ENCODE measurements around the gene FAM107A.
"Not testable (repeated sequence)": the region's sequence is repeated elsewhere in the genome, so short reads cannot be mapped to it uniquely, and the experiment has no call there.

FAM107A gene

DNA sequence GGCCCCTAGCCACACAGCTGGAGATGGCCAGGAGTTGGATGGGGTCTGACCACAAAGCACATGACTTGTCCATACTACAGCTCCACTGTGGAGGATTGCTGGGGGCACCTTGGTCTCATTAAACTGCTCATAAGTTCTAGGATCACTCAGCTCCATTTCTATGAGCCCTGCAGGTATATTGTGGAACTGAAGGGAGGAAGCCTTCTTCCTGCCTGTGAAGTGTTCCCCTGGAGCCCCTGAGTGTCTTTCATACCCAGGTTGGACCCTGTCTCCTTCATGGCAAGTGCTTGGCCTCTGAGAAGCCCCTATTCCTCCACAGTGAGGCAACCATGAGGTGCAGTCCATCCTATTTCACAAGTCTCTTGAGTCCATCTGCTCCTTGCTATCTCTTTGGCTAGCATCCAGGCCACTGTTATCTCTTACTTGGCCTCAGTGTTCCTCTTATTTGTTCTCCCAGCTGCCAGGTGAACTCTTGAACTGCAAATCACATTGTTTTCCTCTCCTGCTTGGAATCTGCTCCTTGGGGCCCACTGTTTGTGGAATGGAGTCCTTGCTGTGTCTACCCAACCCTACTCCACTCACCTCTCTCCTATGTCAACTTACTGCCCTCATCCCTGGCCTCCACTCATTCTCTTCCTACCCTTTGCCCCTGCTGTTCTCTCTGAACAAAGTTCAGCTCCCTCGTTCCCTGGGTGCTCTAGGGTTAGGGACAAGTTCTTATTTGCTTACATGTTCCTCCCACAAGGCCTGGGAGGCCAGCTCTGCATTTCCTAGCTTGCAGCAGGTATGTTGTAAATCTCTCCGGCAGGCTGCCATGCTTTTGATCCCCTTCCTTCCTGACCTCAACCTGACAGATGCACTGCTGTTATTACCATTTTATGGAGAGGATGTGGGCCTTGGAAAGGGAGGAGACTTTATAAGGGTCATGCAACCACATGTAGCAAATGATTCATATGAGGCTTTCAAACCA, 41.4 kb downstream of the FAM107A start:
- no peak for FAIRE-seq

DNA sequence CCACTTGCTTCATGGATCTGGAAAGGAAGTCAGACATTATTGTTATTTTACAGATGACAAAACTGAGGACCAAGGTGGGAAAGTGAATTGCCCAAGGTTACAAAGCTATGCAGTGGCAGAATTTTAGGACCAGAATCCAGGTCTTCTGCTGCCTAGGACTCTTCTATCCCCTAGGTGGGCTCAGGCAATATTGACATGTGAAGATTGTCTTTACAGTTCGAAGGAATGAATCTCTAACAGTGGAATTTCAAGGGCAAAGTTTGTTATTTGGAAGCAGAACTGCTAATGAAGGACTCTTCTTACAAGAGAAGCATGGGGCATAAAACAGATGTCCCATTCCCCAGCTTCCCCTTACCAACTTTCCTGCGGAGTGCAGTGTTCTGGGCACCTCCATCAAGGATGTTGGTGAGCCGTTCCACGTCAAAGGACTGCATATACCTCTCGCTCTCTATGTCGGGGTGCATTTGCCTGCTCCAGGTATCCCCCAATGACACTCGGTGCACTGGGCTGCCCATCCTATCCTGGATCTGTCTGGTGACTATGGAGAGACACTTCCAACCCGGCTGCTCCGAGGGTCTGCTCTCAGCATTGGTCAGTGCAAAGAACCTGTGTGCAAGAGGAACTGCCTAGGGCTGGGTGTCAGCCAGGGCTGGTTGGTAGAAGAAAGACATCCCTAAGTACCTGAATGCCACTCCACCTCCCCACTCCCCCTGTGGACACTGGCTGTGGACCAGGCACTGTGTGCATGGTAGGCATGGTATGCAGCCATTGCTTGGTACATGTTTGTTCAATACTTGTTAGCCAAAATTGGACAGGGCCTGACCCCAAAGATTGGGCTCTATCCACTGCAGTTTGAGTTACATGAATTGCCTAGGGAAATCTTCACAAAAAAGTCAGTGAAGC, 42.3 kb downstream of the FAM107A start:
- no peak for FAIRE-seq

DNA sequence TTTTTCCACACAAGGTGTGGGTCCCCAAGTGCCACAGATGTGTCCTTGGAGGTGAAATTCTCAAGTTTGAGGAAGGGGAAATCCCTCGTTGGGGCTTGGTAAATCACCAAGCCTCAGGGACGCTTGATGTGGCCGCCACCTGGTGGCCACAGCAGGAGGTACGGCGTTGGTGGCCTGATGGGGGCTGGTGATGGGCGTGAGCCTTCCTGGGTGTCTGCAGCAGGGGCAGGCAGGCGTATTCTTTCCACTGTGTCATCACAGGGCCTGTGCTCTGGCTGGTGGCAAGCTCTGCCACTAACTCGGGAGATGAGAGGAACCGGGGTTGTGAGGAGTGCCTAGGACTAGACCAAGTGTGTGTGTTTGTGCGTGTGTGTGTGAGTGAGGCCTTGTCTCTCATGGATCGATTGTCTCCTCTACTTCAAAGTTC, 44.4 kb downstream of the FAM107A start:
- peak; percentile 62 for FAIRE-seq

DNA sequence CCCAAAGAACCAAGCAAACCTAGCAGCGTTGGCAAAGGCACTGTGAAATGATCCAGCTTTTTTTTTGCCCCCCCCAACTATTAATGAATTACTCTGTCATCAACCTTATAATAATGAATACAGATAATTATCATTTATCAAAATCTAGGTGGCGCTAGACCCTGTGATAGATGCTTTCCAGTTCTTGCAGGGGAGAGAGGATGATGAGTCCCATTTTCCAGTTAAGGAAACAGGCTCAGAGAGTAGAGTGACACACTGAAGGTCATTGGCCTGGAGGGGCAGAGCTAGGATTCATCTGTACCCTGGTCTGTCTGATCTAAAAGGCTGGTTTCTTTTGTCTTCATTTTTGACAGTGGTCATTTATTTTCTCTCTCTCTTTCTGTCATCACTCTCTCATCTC, 45.2 kb downstream of the FAM107A start:
- FAIRE-seq: no peak

DNA sequence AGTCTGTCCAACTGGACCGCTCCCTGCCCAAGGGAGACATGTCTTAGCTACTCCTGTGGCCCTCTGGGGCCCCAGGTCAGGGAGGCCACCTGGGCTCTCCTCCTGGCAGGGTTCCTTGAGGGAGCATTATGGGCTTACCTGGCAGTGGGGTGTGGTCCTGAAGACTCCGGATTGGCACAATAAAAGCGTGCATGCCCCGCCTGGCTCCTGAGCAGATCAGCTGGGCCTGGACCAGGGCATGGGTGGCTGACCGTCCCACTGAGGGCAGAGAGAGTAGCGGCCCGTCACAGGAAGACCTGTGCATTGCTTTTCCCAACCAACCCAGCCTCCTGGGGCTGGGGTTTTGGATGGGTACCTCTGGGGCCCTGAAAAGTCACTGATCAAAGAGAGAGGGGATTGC, 45.6 kb downstream of the FAM107A start:
- FAIRE-seq: no peak

DNA sequence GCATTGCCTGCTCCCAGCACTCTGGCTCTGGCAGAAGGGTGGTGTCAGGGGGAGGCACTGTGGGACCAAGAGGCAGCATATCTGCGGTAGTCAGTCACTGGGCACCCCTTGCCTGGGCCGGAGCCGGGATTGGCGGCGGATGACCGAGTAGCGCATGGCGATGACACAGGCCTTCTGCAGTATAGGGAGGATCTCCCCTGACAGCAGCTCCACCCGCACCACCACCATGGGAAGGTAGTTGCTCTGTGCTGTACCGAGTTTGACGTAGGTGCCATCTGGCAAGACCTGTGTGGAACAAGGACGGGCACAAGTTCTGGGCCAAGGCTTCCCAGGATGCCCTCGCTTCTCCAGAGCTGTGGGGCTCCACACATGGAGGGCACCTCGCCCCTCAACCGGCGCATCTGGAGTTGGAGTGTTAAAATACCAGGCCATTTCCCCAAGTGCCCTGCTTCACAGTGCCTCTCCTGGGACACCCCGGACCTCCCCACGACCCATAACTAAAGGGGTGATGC, 46.8 kb downstream of the FAM107A start:
- no peak for FAIRE-seq

DNA sequence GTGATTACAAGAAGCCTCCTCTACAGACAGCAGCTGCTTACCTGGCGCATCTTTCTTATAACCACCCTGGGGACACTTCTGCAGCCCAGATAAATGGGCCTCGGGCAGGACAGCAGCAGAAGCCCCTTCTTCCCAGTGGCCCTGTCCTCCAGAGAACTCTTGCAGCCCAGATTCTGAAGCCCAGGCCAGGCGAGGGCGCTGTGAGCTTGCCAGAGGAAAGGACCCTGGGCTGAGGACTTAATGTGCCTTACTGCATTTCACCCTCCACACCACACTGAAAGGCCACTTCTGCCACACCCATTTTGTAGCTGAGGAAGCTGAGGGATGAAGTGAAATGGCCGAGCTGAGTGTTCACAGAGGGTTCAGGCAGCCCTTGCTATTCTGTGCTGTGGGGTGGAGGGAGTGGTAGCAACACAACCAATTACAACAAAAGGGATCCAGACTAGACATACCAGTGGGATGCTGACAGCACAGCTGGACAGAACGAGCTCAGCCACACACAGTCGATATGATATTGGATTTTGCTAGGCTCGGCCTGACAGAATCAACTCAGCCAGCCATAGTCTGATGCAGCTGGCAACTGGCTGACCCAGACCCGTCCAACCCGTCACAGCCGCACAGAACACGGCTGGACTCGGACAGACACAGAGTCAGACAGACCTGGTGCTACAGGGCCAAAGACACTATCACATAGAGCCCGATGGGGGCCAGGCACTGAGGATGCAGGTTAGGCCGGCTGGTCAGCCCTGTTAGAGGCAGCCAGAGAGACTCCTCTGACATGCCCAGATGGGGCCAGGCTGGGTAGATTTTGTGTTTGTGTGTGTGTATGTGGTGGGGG, 47.5 kb downstream of the FAM107A start:
- peak; percentile 40 for FAIRE-seq

DNA sequence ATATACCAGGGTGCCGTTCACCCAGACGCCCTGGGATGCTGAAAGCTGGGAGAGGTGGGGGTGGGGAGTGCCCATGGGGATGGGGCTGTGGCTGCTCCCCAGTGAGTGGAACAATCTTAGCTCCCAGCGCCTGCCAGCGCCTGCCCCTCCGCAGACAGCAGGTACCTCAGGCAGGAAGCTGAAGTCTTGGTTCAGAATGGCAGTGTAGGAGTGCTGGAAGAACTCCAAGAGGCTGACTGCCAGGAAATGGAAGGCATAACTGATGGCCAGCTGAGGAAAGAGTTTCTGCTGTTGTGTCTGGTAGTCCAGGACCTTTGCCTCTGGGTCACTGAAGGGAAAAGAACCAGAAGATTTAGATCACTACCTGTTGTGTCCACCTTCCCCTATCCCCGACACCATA, 48.6 kb downstream of the FAM107A start:
- FAIRE-seq: no peak

DNA sequence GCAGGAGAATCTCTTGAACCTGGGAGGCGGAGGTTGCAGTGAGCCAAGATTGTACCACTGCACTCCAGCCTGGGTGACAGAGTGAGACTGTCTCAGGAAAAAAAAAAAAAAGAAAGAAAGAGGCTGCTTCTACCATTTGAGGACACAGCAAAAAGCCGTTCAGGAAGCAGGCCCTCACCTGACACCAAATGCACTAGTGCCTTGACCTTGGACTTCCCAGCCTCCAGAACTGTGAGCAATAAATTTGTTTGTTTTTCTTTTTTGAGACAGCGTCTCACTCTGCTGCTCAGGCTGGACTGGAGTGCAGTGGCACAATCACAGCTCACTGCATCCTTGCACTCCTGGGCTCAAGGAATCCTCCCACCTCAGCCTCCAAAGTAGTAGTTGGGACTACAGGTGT, 49.8 kb downstream of the FAM107A start:
- FAIRE-seq: not testable (repeated sequence)

DNA sequence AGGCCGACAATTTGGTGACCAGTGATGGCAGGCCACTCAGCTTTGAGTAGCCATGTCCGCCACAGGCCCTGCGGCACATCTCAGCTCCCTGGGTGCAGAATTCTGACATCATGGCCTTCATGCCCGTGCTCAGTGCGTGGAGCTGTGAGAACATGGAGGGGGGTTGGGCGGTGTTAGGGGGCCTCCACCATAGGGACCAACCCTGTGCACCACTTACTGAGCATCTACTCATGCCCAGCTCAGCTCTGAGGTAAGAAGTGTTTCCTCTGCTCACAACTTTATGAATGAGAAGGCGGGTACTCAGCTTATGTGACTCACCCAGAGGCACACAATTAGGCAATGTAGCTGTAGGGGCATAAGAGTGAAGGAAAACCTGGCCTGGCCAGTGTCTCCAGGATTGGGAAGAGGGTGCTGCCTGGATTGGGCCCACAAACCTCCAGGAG, 50.7 kb downstream of the FAM107A start:
- peak; percentile 77 for FAIRE-seq

DNA sequence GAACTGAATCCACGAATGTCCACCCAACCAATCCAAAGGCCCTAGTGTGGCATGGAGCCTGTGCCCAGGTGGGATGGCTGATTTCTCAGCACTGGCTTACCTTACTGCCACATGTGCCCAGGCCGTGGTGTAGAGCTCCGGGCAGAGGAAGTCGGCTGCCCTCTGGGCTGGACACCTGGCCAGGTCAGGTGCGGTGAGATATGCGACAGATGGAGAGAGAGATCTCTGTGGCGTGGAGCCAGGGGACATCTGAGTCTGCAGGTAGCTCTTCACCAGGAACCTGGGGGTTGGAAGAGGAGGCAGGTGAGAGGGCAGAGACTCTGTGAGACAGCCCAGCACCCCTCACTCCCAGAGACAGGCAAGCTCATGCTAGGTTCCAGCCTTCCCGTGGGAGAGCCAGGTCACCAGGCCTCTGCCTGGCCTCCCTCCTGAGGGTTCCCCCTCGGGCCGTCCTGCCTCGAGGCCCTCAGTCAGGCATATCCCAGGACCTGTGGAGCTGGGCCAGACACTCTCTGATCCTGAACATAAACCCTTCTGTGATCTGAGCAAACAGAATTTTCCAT, 52.8 kb downstream of the FAM107A start:
- FAIRE-seq: no peak

DNA sequence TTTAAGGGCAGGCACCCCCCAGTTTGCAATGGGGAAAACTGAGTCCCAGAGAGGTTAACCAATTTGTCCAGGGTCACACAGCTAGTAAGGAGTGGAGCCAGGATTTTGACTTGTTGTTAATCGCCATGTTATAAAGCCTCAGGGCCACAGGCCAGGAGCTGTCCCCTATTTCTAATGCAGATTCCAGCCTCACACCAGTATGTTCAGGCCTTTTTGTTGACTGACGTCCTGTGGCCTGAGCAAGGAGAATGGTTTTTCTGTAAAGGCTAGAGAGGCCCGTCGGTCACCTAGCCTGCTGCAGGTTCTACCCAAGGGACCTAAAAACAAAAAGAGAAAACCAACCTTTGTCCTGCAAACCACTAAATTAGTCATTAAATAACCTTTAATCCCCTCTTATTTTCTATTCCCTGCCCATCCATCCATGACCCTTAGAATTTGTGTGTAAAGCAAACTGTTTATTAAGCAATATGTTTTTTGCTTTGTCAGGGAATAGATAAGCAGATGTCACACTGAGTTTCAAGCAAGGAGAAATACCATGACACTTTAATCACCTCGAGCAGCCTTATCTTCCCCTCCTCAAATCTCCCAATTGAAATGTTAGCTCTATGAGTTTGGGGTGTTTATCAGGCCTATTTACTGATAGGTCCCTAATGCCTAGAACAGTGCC, 54.3 kb downstream of the FAM107A start:
- FAIRE-seq: no peak

DNA sequence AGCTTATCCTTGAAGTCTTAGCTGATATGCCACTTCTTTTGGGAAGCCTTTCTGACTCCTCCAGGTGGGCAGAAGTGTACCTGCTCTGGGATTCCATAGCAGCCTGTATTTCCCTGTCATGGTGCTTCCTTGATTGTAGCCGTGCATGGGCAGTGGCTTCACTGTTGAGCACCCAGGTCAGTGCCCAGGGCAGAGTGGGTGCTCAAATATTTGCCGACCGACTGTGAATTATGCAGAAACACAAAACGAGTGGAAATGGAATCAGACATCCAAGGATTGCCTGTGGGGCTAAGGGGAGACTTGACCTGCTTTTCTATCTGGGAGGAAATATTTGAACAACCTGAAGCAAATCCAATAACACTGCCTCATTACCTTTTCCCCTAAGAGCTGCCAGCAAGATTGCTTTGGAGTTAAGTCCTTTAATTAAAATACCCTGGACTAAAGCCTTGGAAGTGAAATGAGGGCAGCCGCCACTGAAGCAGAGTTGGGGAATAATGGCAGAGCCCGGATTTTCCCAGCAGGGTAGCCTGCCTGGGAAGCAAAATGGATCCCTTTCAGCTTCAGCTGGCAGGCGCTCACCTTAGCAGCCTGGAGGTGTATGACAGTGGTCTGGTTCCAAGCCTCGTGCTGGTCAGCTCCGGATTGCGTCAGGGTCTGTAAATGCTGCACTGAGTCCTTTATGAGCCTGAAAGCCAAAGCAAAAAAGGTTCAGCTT, 55.1 kb downstream of the FAM107A start:
- FAIRE-seq: peak; percentile 83

DNA sequence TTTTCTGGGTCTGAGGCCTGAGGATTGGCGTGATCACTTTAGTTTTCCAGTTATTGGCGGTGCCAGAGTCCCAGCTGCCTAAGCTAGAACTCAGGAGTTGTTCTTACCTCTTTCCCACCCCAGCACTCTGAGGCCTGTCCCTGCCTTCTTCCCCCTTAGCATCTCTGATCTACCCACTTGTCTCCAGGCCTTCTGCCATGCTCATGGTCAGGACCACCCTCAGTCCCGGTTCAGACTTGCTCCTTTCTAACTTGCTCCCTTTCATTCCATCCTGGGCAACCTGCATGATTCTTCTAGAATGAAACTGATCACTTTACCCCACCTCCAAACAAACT, 55.9 kb downstream of the FAM107A start:
- FAIRE-seq: no peak

DNA sequence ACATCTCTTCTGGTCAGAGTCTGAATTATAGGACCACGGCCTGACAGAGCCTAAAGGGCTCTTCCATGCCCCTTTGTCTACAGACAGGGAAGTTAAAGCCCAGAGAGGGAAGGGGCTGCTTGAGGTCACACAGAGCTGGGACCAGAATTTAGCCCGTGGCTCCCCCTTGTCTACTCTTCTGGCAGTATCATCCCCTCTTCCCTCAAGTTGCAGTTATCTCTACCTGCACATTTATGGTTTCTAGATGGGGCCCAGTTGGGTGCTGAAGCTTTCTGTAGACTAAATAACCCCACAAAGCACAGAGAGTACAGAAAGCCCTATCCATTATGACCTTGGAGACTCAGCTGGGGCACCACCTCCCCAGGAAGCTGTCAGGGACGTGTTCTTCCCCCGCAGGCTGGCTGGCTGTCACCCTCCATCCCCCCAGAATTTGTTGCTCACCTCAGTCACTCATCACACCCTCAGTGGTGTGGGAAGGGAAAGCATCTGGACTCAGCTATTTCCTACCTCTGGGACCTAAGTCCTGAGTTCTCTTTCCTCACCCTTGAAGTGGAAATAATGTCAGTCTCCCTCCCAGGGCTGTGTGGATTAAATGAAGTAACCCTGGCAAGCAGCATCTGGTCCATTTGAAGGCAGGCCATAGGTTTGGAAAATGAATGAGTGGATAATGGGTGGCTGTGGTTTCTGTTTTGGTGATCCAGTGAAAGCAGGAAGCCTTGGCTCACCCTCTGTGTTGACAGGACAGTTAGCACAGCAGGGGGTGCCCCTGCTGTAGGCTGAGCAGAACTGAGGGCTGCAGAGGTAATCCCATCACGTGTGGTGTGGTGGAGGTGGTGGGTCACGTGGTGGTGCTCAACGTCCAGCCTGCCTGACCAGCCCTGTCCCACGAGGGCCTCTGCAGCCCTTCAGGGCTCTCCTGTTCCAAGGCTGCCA, 56.5 kb downstream of the FAM107A start:
- FAIRE-seq: no peak

DNA sequence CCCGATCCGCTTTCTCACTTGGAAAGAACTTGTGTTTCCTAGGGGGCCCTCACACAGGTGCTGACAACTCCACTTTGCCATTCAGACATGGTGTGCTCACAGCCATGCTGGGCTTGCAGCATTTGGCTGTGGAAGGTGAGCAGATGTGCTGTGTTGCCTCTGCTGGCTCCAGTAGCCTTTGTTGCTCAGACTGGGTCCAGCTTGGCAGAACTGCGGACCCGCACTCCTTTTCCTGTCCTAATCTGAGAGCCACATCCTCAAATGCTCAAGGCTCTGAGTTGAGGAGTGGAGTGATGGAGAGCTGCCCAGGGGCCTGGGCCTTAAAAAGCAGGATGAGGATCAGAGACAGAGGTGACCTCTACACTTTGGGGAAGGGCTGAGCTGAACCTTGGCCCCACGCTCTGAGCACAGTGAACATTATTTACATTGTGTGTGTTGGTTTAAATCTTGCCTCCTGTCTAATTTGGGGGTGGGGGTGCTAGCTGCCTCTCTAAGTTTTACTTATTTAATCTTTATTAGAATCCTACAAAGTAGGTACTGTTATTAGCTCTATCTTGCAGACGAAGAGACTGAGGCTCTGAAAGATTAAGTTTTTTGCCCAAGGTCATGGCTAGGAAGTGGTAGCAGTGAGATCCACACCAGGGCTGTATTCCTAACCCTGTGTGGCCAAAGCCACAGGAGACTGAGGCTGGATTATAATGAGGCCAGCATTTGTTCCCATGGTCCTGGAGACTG, 57.4 kb downstream of the FAM107A start:
- no peak for FAIRE-seq

DNA sequence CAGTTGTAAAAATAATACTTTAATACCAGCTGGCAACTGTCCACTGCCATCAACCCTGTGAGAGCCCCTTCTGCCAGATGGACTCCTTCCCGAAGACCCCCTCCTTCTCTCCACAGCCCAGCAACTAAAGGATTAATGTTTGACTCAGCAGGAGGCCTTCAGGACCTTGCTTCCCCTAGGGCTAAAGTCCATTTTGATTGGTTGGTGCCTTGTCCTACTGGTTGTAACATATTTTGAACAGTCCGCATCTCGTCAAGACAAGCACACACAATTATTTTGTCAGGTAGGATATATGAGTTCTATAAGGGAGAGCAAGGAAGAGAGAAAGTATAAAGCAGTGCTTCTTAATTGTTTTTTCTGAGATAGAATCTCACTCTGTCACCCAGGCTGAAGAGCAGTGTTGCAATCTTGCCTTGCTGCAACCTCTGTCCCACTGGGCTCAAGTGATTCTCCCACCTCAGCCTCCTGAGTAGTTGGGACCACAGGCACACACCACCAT, 58.9 kb downstream of the FAM107A start:
- FAIRE-seq: no peak

DNA sequence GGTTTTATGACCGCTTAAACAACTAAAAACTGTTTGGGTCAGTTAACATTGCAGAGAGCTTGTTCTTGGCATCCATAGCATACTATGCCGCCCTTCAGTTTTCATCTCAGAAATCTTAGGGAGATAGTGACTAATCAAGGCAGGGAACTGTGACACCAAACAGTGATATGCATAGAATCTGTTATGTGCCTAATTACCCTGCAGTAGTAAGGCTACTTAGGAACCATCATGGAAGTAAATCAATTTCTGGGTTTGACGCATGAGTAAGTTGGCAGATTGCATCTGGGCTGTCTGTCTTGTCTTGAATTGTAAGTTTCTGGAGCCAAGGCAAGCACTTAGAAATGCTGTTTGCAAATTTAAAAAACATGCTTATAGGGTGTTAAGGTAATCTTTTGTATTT, 62.8 kb downstream of the FAM107A start:
- FAIRE-seq: no peak
